ENCODE measurements around the gene SORBS2. TPM values are rescaled to one million over a fixed set of nuclear protein-coding genes. Genes with fewer than 3 reads are reported as not detected.

SORBS2 gene
- total RNA-seq, 1 donor from 2014 or later: 60.4 TPM

DNA sequence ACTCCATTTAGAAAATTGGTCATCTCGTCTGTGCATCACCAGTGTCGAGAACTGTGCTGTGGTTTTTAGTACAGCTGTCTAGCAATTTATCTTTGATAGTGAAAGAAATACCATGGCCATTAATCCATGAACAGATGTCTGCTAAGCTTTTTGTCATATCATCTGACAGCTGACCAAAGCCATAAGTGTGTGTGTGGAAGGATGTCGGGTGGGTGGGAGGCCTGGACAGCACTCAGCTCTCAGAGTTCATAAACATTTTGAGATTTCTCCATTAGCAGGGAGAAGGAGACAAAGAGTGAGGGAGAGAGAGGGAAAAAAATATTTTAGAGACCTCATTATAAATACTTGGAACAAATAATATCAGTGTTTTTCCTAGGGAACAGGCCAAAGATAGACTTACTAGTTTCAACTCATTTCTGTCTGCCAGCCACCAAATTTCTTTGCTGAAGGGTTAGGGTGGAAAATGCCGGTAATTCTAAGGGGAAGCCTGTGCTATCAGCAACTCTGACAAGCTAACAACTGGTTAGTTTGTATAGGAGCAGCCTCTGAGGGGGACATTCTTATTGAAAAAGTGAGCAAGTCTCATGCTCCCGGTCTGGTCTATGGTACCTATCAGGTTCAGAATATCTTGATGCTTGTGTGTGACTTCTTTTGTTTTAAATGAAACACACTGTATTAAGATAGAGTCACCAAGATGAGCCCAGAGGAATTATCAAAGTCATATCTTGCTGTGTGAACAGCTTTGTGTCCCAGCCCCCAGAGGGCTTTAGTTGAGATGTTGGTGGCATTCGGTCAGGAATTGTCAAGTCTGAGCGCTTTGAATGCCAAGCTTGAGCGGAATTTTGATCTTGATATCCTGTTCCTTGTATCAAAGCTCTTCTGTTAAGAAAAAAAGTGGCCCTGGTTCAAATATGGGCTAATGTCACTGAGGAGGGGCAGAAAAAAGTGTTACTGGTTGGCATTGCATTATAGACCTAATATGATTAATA, 234.7 kb downstream of the SORBS2 start:
- Histone ChIP-seq H3K36me3 (no peaks in the 10 kb centered on the region), H3K27me3 (no peaks in the 10 kb centered on the region), H3K27ac (no peak overlapping the region), H3K9me3 (no peaks in the 10 kb centered on the region), H3K4me3 (no peak overlapping the region), H3K4me1 (no peaks in the 10 kb centered on the region)
- TF ChIP-seq POLR2A (IDR thresholded peaks at IDR 0.05) (no peak), POLR2AphosphoS5 (IDR thresholded peaks at IDR 0.05; ENCODE audit: insufficient read depth in 1 of 2, low read depth in 1 of 2) (no peak)
- TF ChIP-seq, protein P1, sequence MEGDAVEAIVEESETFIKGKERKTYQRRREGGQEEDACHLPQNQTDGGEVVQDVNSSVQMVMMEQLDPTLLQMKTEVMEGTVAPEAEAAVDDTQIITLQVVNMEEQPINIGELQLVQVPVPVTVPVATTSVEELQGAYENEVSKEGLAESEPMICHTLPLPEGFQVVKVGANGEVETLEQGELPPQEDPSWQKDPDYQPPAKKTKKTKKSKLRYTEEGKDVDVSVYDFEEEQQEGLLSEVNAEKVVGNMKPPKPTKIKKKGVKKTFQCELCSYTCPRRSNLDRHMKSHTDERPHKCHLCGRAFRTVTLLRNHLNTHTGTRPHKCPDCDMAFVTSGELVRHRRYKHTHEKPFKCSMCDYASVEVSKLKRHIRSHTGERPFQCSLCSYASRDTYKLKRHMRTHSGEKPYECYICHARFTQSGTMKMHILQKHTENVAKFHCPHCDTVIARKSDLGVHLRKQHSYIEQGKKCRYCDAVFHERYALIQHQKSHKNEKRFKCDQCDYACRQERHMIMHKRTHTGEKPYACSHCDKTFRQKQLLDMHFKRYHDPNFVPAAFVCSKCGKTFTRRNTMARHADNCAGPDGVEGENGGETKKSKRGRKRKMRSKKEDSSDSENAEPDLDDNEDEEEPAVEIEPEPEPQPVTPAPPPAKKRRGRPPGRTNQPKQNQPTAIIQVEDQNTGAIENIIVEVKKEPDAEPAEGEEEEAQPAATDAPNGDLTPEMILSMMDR (IDR thresholded peaks at IDR 0.05): no peak
- peak in 1 of 2 donors; percentile 40 for DNase-seq (ENCODE audit: extremely low spot score in 2 of 2)
- intact Hi-C loops (cut with DNase I): no loop called here

DNA sequence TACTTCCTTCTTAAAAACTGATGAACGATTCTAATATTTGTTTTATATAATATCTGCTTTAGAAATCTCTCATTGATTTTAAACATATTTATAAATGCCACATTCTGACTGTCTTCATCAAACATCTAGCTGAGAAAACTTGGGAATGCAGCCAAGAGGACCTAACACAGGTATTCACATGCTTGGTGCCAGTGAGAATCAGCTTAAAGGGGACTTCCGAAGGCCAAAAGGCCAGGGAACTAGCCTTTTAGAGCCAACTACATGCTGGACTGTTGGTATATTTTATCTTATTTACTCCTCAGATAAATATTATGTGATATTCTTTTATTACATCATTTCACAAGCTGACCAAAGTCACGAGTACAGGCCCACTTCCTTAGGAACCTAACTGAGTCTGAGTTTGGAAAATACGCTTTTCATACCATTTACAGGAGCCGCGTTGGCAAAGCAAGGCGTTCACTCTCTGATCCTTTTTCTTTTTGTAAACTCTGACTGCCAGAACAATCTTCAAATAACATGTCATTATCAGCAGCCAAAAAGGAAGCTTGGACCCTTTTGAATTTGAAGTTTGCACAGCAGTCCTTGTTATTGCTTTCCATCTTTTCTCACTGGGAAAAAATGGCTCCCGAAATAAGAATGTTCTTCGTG, 235.6 kb downstream of the SORBS2 start:
- no peak overlapping the region for H3K4me3 ChIP-seq
- TF ChIP-seq, protein P1 (IDR thresholded peaks at IDR 0.05): no peak
- TF ChIP-seq POLR2AphosphoS5 (IDR thresholded peaks at IDR 0.05; ENCODE audit: insufficient read depth in 1 of 2, low read depth in 1 of 2) (no peak), POLR2A (IDR thresholded peaks at IDR 0.05) (no peak)
- H3K27ac ChIP-seq: no peak overlapping the region
- no peaks in the 10 kb centered on the region for H3K27me3 ChIP-seq
- intact Hi-C loops (cut with DNase I): no loop called here
- DNase-seq (ENCODE audit: extremely low spot score in 2 of 2): peak in 1 of 2 donors; percentile 37
- no peaks in the 10 kb centered on the region for H3K9me3 ChIP-seq
- no peaks in the 10 kb centered on the region for H3K36me3 ChIP-seq
- no peaks in the 10 kb centered on the region for H3K4me1 ChIP-seq

DNA sequence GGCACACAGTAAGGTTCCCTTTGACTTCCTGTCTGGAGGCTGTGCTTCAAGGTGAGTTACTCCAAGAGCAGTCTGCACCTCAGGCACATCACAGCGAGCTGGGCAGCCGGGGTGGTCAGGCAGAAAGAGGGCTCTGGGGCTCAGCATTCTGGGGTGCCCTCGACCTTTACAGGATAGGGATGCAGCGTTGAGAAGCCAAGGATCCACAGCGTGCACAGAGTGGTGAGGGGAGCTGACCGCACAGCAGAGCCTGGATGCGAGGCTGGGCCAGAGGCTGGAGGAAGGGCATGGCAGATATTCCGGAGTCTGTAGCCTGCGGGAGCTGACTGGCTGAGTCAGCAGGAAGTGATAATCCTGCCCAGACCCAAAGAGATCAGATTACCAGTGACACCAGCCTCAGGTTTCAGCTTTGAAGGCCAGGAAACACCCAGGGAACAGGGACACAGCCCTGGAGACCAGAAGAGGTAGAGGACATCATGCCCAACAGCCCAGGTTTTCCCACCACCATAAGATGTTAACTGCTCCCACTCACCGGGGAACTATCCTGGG, 238.3 kb downstream of the SORBS2 start:
- Histone ChIP-seq H3K9me3 (no peaks in the 10 kb centered on the region), H3K36me3 (no peaks in the 10 kb centered on the region), H3K27ac (peak overlapping the region; percentile 27), H3K27me3 (no peaks in the 10 kb centered on the region), H3K4me1 (no peaks in the 10 kb centered on the region), H3K4me3 (no peak overlapping the region)
- intact Hi-C loops (cut with DNase I): no loop called here
- TF ChIP-seq POLR2A (IDR thresholded peaks at IDR 0.05): no peak
- TF ChIP-seq, protein P1 (IDR thresholded peaks at IDR 0.05): no peak
- TF ChIP-seq POLR2AphosphoS5 (IDR thresholded peaks at IDR 0.05; ENCODE audit: insufficient read depth in 1 of 2, low read depth in 1 of 2): no peak
- DNase-seq (ENCODE audit: extremely low spot score in 2 of 2): no peak

DNA sequence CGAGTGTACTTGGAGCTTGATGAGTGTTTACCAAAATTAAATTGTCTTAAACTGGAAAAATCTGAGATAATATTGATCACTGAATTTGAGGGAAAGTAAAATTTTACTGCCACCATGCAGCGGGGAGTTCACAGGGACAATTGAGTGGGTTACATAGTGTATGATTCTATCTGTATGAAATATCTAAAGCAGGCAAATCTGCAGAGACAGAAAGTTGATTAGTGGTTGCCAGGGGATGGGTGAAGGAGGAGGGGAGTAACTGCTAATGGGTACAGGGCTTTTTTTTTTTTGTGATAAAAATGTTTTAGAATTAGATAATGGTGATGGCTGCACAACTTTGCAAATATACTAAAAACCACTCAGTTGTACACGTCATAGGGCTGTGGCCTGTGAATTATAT, 241.3 kb downstream of the SORBS2 start:
- H3K4me3 ChIP-seq: no peak overlapping the region
- no peaks in the 10 kb centered on the region for H3K4me1 ChIP-seq
- H3K27ac ChIP-seq: no peak overlapping the region
- TF ChIP-seq POLR2A (IDR thresholded peaks at IDR 0.05): no peak
- TF ChIP-seq POLR2AphosphoS5 (IDR thresholded peaks at IDR 0.05; ENCODE audit: insufficient read depth in 1 of 2, low read depth in 1 of 2): no peak
- TF ChIP-seq, protein P1 (IDR thresholded peaks at IDR 0.05): no peak
- intact Hi-C loops (cut with DNase I): no loop called here
- H3K9me3 ChIP-seq: no peaks in the 10 kb centered on the region
- H3K36me3 ChIP-seq: no peaks in the 10 kb centered on the region
- H3K27me3 ChIP-seq: no peaks in the 10 kb centered on the region
- DNase-seq (ENCODE audit: extremely low spot score in 2 of 2): no peak
